NCI-H128 (cell line): Measurements from ENCODE around the gene CCDC12.

ENCODE experiments used
- DNase-seq: peaks from one replicate; lab custom pipeline; 2025; ENCODE audit not compliant: unreplicated experiment; lab: John Stamatoyannopoulos, UW

The CCDC12 gene

DNA sequence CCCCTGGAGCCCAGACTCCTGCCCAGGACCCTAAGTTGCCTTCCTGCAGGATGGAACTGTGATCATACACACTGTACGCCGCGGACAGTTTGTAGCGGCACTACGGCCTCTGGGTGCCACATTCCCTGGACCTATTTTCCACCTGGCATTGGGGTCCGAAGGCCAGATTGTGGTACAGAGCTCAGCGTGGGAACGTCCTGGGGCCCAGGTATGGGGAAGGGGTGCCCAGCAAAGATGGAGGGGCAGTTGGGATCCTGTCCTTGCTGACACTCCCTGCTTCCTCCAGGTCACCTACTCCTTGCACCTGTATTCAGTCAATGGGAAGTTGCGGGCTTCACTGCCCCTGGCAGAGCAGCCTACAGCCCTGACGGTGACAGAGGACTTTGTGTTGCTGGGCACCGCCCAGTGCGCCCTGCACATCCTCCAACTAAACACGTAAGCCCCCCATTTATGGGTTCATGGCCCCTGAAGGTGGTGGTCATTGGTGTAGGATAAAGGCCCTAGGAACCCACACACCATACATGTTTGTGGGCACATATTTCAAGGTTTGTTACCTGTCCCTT, 31.8 kb upstream of the CCDC12 start:
- no peak for DNase-seq

GRCh38 chr3:47007482-47008233, 31.1 kb upstream of the CCDC12 start:
- no peak for DNase-seq

- DNase-seq: no peak
Measured at GRCh38 chr3:47007001-47007400, 30.5 kb upstream of the CCDC12 start.

GRCh38 chr3:47006145-47006651, 29.7 kb upstream of the CCDC12 start:
- no peak for DNase-seq

- DNase-seq: no peak
Measured at GRCh38 chr3:47005212-47006144, 28.9 kb upstream of the CCDC12 start.

- no peak for DNase-seq
Measured at GRCh38 chr3:47004369-47005211, 28.0 kb upstream of the CCDC12 start.

DNA sequence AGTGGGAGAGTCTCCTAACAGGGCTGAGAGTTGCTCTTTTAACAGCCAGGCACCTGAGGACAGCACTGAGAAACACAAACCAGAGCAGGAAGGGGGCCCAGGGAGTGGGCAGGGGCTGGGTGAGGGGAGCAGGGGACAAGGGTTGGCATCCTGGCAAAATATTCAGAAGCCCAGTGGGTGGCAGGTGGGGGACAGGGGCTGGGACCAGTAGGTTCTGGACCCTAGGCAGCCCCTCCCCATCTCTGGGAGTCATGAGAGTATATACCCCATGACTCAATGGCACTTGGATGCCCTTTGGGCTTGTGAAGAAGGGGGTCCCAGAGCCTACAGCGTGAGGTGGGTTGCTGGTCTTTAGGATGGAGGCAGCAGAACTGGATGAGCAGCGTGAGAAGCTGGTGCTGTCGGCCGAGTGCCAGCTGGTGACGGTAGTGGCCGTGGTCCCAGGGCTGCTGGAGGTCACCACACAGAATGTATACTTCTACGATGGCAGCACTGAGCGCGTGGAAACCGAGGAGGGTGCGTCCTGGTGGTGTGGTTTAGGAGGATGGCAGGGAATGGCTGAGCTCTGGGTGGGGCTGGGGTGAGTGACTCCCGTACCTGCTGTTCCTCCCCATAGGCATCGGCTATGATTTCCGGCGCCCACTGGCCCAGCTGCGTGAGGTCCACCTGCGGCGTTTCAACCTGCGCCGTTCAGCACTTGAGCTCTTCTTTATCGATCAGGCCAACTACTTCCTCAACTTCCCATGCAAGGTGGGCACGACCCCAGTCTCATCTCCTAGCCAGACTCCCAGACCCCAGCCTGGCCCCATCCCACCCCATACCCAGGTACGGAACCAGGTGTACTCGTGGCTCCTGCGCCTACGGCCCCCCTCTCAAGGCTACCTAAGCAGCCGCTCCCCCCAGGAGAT, 27.2 kb upstream of the CCDC12 start:
- no peak for DNase-seq

GRCh38 chr3:47003056-47003410, 26.5 kb upstream of the CCDC12 start:
- no peak for DNase-seq

DNA sequence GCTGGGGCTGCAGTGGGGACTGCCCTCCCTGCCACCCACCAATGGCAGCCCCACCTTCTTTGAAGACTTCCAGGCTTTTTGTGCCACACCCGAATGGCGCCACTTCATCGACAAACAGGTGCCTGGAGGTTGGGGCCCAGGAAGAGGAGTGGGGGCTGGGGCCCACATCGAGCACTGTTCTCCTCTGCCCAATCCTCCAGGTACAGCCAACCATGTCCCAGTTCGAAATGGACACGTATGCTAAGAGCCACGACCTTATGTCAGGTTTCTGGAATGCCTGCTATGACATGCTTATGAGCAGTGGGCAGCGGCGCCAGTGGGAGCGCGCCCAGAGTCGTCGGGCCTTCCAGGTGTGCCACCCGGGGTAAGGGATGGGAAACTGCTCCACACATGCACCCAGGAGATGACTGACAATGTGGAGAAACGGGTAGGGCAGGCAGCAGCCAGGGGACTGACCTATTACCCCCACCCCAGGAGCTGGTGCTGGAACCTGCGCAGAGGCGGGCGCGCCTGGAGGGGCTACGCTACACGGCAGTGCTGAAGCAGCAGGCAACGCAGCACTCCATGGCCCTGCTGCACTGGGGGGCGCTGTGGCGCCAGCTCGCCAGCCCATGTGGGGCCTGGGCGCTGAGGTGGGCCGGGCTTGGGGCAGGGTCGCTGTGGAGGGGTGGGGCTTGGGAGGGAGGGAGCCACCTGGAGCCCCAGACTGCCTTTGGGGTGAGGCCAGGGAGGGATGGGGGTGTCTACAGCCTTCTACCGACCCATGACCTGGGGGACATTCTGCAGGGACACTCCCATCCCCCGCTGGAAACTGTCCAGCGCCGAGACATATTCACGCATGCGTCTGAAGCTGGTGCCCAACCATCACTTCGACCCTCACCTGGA, 25.9 kb upstream of the CCDC12 start:
- DNase-seq: no peak

DNA sequence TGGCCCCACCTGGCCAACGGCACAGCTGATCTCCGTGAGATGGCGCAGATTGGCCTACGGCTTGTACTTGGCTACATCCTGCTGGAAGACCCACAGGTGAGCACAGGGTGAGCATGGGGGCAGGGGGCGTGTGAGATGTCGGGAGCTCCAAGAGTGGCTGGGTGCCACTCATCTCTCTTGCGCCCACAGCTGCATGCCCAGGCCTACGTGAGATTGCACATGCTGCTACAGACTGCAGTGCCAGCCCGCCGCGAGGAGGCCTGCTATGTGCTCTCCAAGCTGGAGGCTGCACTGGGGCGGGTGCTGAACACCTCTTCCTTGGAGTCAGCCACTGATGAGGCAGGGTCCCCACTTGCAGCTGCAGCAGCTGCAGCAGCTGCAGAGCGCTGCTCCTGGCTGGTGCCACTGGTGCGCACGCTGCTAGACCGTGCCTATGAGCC, 25.2 kb upstream of the CCDC12 start:
- no peak for DNase-seq

DNA sequence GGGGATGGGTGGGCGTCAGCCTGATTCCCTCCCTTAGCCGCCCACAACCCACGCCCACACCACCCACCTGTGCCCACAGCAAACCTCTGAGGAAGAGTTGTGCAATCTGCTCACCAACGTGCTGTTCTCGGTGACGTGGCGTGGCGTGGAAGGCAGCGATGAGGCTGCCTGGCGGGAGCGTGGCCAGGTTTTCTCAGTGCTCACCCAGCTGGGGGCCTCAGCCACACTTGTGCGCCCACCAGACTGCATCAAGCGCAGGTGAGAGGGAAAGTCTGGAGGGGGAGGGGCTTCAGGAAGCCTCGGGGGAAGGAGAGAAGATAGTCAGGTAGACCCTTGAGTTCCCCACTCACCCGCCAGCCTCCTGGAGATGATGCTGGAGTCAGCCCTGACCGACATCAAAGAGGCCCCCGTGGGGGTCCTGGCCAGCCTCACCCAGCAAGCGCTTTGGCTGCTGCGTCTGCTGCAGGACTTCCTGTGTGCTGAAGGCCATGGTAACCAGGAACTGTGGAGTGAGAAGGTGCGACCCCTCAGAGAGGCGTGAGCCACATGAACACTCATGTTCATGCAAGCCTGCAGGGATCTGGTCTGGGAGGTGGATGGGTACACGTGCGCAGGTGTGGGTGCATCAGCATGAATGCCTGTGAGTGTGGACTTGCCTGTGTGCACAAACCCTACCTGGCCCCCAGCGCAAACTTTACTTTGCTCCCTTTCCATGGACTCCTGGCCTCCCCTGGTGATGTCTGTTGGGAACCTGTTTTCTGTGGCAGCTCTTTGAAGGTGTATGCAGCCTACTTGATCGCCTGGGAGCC, 24.6 kb upstream of the CCDC12 start:
- no peak for DNase-seq

GRCh38 chr3:47000198-47000815, 23.8 kb upstream of the CCDC12 start:
- DNase-seq: no peak

DNA sequence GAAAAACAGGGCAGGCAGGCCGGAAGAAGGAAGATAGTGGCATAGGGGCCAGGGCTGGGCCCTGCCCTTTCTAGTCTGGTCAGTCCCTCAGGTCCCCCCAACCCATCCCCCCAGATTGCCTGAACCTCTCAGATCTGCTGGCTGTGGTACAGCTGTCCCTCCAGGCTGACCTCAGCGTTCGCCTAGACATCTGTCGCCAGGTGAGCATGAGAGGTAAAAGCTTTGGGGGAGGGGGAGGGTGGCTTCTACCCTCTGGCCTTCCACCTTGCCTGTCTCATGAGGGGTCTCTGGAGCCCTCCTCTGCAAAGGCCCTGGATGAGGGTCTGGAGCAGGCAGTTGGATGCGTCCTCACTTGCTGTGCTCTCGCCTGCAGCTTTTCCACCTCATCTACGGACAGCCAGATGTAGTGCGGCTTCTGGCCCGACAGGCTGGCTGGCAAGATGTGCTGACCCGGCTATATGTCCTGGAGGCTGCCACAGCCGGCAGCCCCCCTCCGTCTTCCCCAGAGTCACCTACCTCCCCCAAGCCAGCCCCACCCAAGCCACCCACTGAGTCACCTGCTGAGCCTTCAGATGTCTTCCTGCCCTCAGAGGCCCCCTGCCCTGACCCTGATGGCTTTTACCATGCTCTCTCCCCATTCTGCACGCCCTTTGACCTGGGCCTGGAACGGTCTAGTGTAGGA, 23.1 kb upstream of the CCDC12 start:
- no peak for DNase-seq

GRCh38 chr3:46998852-46999515, 22.4 kb upstream of the CCDC12 start:
- DNase-seq: no peak

DNA sequence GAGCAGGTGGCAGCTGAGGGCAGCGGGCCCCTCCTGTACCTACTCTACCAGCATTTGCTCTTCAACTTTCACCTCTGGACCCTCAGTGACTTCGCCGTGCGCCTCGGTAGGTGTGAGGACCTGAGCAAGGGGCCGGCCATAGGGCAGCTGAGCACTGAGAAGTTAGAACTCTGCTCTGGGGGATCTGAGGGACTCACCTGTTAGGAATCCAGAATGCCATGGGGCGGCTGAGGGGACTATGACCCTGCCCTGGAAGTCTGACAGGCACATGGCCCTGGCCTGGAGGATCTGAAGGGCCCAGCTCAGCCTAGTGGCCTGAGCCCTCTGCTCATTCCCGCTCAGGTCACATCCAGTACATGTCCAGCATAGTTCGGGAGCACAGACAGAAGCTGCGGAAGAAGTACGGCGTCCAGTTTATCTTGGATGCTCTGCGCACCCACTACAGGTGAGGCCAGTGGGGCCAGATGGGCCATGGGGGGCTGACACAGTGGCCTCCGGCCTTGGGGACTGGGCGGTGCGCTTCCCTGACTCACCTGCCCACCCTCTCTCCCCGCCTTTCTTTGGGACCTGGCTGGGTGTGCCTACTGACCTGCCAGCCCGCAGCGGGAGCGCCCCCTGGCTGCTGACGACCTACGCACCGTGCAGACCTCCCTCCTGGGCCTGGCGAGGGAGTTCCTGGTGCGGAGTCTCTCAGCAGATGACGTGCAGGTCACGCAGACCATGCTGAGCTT, 21.7 kb upstream of the CCDC12 start:
- no peak for DNase-seq
